Measurements from ENCODE around the gene DIPK1B. TPM values are rescaled to one million over a fixed set of nuclear protein-coding genes. Genes with fewer than 3 reads are reported as not detected.

Gene DIPK1B
- total RNA-seq, 4 donors from 2014 or later, result 7.1 to 13.5 (median 9.5) TPM

DNA sequence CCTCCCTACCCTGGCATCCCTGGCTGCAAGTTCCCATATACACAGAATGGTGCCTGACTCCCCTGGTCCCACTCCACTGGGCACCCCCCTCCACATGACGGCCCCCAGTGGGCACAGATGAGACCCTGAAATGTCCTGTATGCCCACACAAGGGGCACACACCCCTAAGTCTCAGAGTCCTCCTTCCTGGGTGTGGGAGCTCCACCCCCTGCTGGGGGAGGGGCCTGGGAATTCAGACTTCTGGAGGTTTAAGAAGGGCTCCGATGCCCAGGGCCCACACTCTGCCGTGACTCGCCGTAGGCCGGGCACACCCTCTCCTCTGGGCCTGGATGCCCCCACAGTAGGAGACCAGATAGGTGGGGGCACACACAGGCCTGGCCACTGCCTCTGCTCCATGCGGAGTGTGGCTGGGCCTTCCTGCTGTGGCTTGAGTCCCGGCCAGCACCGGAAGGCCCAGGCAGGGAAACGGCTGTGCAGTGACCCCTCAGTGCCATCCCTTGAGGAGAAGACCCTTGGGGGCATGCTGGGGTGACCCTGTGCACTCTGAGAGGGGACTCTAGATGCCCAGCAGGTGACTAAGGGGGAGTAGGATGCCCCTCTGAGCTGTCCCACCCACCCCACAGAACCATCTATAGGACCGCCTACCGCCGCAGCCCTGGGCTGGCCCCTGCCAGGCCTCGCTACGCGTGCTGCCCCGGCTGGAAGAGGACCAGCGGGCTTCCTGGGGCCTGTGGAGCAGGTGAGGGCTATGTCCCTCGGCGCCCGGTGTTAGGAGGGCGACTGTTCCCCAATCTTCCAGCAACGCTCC lies 43.2 kb upstream of the DIPK1B start:
- 52 to 63% methylated on average over 11 to 16 of the region's 23 CpGs for WGBS, 2 donors
- intact Hi-C loops (cut with DNase I; ENCODE audit: low total_unique reads), result no loop called here
- TF ChIP-seq, protein P1, sequence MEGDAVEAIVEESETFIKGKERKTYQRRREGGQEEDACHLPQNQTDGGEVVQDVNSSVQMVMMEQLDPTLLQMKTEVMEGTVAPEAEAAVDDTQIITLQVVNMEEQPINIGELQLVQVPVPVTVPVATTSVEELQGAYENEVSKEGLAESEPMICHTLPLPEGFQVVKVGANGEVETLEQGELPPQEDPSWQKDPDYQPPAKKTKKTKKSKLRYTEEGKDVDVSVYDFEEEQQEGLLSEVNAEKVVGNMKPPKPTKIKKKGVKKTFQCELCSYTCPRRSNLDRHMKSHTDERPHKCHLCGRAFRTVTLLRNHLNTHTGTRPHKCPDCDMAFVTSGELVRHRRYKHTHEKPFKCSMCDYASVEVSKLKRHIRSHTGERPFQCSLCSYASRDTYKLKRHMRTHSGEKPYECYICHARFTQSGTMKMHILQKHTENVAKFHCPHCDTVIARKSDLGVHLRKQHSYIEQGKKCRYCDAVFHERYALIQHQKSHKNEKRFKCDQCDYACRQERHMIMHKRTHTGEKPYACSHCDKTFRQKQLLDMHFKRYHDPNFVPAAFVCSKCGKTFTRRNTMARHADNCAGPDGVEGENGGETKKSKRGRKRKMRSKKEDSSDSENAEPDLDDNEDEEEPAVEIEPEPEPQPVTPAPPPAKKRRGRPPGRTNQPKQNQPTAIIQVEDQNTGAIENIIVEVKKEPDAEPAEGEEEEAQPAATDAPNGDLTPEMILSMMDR (IDR thresholded peaks at IDR 0.05), result no peak
- no peak for TF ChIP-seq POLR2A (IDR thresholded peaks at IDR 0.05)
- no peak overlapping the region for H3K4me3 ChIP-seq (ENCODE audit: low read depth, poor library complexity, severe bottlenecking)
- DNase-seq (ENCODE audit: low spot score in 2 of 2), result no peak

DNA sequence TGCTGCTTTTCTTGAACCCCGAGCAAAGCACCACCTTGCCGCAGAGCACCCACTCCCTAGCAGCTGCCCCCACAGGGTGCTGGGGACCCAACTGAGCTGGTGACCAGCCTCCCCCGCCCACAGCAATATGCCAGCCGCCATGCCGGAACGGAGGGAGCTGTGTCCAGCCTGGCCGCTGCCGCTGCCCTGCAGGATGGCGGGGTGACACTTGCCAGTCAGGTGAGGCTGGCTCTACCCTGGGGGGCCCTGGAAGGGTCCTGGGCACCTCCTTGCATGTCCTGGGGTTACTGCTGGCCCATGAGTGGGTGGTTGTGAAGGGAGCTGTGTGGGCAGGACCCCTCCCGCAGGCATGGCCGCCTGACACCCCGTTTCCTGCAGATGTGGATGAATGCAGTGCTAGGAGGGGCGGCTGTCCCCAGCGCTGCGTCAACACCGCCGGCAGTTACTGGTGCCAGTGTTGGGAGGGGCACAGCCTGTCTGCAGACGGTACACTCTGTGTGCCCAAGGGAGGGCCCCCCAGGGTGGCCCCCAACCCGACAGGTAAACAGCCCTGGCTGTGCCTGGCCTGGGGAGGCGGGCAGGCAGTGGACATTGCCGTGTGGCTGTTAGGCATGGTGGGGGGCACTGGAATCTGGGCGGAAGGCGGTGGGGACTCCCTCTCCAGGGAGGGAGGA lies 42.4 kb upstream of the DIPK1B start:
- H3K4me3 ChIP-seq (ENCODE audit: low read depth, poor library complexity, severe bottlenecking), result no peak overlapping the region
- intact Hi-C loops (cut with DNase I; ENCODE audit: low total_unique reads), result no loop called here
- 42 to 53% methylated on average over 20 to 23 of the region's 23 CpGs for WGBS, 2 donors
- no peak for DNase-seq (ENCODE audit: low spot score in 2 of 2)
- TF ChIP-seq POLR2A (IDR thresholded peaks at IDR 0.05), result no peak
- TF ChIP-seq, protein P1 (IDR thresholded peaks at IDR 0.05), result no peak

DNA sequence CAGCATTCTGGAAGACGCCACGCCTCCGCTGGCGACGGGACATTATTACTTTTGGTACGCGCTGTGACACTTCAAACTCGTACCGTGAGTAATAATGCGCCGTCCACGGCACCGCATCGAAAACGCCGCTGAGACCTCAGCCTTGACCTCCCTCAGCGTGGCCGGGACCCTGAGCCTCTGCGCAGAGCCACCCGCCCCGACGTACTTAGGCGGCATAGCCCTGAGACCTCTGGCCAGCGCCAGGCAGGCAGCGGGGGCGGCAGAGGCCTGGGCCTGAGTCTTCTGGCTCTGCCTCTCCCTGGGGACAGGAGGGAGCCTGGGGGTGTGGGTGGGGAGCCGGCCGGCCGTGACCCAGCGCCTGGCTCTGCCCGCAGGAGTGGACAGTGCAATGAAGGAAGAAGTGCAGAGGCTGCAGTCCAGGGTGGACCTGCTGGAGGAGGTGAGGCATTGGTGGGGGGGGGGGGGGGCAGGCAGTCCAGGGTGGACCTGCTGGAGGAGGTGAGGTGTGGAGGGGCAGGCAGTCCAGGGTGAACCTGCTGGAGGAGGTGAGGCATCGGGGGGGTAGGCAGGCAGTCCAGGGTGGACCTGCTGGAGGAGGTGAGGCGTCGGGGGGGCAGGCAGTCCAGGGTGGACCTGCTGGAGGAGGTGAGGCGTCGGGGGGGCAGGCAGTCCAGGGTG lies 41.7 kb upstream of the DIPK1B start:
- intact Hi-C loops (cut with DNase I; ENCODE audit: low total_unique reads), result no loop called here
- DNase-seq (ENCODE audit: low spot score in 2 of 2), result no peak
- TF ChIP-seq, protein P1 (IDR thresholded peaks at IDR 0.05), result no peak
- no peak for TF ChIP-seq POLR2A (IDR thresholded peaks at IDR 0.05)
- WGBS, 2 donors, result 68 to 71% methylated on average over 36 of the region's 36 CpGs
- H3K4me3 ChIP-seq (ENCODE audit: low read depth, poor library complexity, severe bottlenecking), result no peak overlapping the region

DNA sequence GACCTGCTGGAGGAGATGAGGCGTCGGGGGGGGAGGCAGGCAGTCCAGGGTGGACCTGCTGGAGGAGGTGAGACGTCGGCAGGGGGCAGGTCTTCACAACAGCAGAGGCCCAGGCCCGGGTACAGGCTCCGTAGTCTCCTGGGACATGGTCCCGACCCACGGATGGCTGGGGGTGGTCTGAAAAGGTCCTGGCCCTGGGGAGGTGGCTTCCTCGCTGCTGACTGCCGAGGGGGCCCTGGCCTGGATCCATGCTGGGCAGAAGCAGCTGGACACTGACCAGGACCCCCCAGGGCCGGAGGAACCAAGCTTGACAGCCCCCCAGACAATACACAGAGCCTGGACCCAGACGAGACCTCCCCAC lies 41.1 kb upstream of the DIPK1B start:
- intact Hi-C loops (cut with DNase I; ENCODE audit: low total_unique reads), result no loop called here
- WGBS, 2 donors, result 22 to 47% methylated on average over 8 to 11 of the region's 12 CpGs
- H3K4me3 ChIP-seq (ENCODE audit: low read depth, poor library complexity, severe bottlenecking), result no peak overlapping the region
- TF ChIP-seq POLR2A (IDR thresholded peaks at IDR 0.05), result no peak
- TF ChIP-seq, protein P1 (IDR thresholded peaks at IDR 0.05), result no peak
- no peak for DNase-seq (ENCODE audit: low spot score in 2 of 2)

DNA sequence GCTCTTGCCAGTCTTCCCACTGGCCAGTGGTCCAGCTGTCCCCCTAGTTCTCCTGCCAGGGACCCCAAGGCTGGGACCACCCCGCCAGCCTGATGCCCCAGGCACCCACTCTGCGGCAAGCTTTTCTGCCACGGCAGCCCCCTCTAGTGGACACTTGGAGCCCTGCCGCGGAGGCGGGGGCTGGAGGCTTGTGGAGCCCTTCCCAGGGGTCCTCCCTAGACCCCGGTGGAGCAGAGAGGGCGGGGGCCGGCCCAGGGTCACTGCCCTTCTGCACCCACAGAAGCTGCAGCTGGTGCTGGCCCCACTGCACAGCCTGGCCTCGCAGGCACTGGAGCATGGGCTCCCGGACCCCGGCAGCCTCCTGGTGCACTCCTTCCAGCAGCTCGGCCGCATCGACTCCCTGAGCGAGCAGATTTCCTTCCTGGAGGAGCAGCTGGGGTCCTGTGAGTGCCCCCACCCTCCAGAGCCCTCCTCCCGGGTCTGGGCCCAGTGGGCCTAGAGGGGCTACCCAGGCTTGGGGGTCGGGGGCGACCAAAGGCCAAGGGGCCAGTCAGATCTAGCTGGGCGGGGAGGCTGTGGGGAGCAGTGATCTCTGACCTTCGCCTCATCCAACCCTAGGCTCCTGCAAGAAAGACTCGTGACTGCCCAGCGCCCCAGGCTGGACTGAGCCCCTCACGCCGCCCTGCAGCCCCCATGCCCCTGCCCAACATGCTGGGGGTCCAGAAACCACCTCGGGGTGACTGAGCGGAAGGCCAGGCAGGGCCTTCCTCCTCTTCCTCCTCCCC lies 40.5 kb upstream of the DIPK1B start:
- 46 to 48% methylated on average over 21 to 23 of the region's 27 CpGs for WGBS, 2 donors
- no peak for DNase-seq (ENCODE audit: low spot score in 2 of 2)
- H3K4me3 ChIP-seq (ENCODE audit: low read depth, poor library complexity, severe bottlenecking), result no peak overlapping the region
- no peak for TF ChIP-seq POLR2A (IDR thresholded peaks at IDR 0.05)
- TF ChIP-seq, protein P1 (IDR thresholded peaks at IDR 0.05), result no peak
- intact Hi-C loops (cut with DNase I; ENCODE audit: low total_unique reads), result no loop called here
